Measurements from ENCODE around the gene SMAD1.
A peak's percentile ranks its signal among the peaks of the same experiment; 100 is the strongest.
"Not testable (repeated sequence)": the region's sequence is repeated elsewhere in the genome, so short reads cannot be mapped to it uniquely, and the experiment has no call there.

Gene SMAD1

GRCh38 chr4:145530662-145531061 is 49.0 kb downstream of the SMAD1 start:
- no peaks in the 10 kb centered on the region for H3K27me3 ChIP-seq
- no peaks in the 10 kb centered on the region for H3K9me3 ChIP-seq

GRCh38 chr4:145531223-145531622 is 49.6 kb downstream of the SMAD1 start:
- H3K4me3 ChIP-seq (ENCODE audit: low read depth, low read length): no peak overlapping the region
- peaks cover 9% of the 10 kb centered on the region for H3K4me1 ChIP-seq
- TF ChIP-seq CTCF (IDR thresholded peaks at IDR 0.05; ENCODE audit: low read depth, low read length): no peak
- peak; percentile 21 for DNase-seq
- H3K27me3 ChIP-seq: no peaks in the 10 kb centered on the region
- no peaks in the 10 kb centered on the region for H3K36me3 ChIP-seq
- H3K9me3 ChIP-seq: no peaks in the 10 kb centered on the region

More at GRCh38 chr4:145530662-145531061, 49.0 kb downstream of the SMAD1 start:
- H3K4me3 ChIP-seq (ENCODE audit: low read depth, low read length): no peak overlapping the region
- no peak for DNase-seq
- TF ChIP-seq CTCF (IDR thresholded peaks at IDR 0.05; ENCODE audit: low read depth, low read length): no peak
- no peaks in the 10 kb centered on the region for H3K36me3 ChIP-seq
- peaks cover 10% of the 10 kb centered on the region for H3K4me1 ChIP-seq

GRCh38 chr4:145531859-145532258 is 50.2 kb downstream of the SMAD1 start:
- H3K4me3 ChIP-seq (ENCODE audit: low read depth, low read length): no peak overlapping the region
- peaks cover 6% of the 10 kb centered on the region for H3K4me1 ChIP-seq
- H3K27me3 ChIP-seq: no peaks in the 10 kb centered on the region
- no peaks in the 10 kb centered on the region for H3K9me3 ChIP-seq
- no peak for TF ChIP-seq CTCF (IDR thresholded peaks at IDR 0.05; ENCODE audit: low read depth, low read length)
- H3K36me3 ChIP-seq: no peaks in the 10 kb centered on the region
- no peak for DNase-seq

- DNase-seq: no peak
- Histone ChIP-seq H3K36me3 (no peaks in the 10 kb centered on the region), H3K9me3 (no peaks in the 10 kb centered on the region), H3K4me1 (peaks cover 12% of the 10 kb centered on the region), H3K27me3 (no peaks in the 10 kb centered on the region), H3K4me3 (ENCODE audit: low read depth, low read length) (no peak overlapping the region)
- TF ChIP-seq CTCF (IDR thresholded peaks at IDR 0.05; ENCODE audit: low read depth, low read length): no peak
These were observed 51.3 kb downstream of the SMAD1 start for GRCh38 chr4:145533001-145533400.

GRCh38 chr4:145533415-145533814 is 51.8 kb downstream of the SMAD1 start:
- not testable (repeated sequence) for H3K4me3 ChIP-seq (ENCODE audit: low read depth, low read length); H3K9me3 ChIP-seq; DNase-seq; H3K27me3 ChIP-seq; H3K36me3 ChIP-seq
- peaks cover 12% of the 10 kb centered on the region for H3K4me1 ChIP-seq

- Histone ChIP-seq H3K36me3 (no peaks in the 10 kb centered on the region), H3K27me3 (no peaks in the 10 kb centered on the region), H3K9me3 (no peaks in the 10 kb centered on the region), H3K4me1 (peaks cover 16% of the 10 kb centered on the region), H3K4me3 (ENCODE audit: low read depth, low read length) (no peak overlapping the region)
- no peak for TF ChIP-seq CTCF (IDR thresholded peaks at IDR 0.05; ENCODE audit: low read depth, low read length)
- no peak for DNase-seq
These were observed 52.3 kb downstream of the SMAD1 start for GRCh38 chr4:145533961-145534360.

- H3K9me3 ChIP-seq: no peaks in the 10 kb centered on the region
- DNase-seq: no peak
- no peaks in the 10 kb centered on the region for H3K36me3 ChIP-seq
- no peaks in the 10 kb centered on the region for H3K27me3 ChIP-seq
- H3K4me3 ChIP-seq (ENCODE audit: low read depth, low read length): no peak overlapping the region
- TF ChIP-seq CTCF (IDR thresholded peaks at IDR 0.05; ENCODE audit: low read depth, low read length): no peak
- peaks cover 29% of the 10 kb centered on the region for H3K4me1 ChIP-seq
These were observed 53.5 kb downstream of the SMAD1 start for GRCh38 chr4:145535202-145535601.

Data from BE2C (cell line).